HG02759 (cell line): ENCODE results near the gene TNS4.

Source experiments
- ATAC-seq: cut with Tn5 transposase; IDR thresholded peaks from one replicate; pipeline ENCODE4 v1.9.1; 2021; ENCODE audit warnings: mild to moderate bottlenecking, moderate library complexity; ENCODE audit not compliant: unreplicated experiment

TNS4 gene

DNA sequence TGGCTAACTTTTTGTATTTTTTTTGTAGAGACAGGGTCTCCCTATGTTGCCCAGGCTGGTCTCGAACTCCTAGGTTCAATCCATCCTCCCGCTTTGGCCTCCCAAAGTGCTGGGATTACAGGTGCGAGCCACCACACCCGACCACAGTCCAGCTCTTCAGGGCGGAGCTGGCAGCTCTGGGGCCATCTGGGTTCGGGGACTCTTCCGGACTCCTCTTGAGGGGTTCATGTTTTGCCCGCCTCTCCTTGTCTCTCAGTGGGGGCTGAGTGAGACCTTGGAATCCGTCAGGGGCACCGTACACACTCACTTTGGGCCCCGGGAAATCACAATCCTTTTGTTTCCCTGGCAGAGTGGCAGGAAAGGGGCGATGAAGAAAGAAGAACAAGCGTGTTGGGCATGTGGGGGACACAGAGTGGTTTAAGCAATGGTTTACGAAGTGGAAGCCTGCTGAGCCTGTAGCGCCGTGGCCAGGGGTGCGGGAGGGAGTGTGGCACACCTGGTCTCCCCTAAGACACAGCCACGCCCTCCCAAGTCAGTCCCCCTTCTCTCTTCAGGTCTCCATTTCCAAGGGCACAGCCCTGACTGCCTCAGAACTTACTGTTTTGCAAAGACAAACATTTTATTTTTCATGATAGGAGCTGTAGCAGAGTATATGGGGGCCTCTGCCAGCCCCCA is 26.1 kb downstream of the TNS4 start:
- ATAC-seq, result no peak

DNA sequence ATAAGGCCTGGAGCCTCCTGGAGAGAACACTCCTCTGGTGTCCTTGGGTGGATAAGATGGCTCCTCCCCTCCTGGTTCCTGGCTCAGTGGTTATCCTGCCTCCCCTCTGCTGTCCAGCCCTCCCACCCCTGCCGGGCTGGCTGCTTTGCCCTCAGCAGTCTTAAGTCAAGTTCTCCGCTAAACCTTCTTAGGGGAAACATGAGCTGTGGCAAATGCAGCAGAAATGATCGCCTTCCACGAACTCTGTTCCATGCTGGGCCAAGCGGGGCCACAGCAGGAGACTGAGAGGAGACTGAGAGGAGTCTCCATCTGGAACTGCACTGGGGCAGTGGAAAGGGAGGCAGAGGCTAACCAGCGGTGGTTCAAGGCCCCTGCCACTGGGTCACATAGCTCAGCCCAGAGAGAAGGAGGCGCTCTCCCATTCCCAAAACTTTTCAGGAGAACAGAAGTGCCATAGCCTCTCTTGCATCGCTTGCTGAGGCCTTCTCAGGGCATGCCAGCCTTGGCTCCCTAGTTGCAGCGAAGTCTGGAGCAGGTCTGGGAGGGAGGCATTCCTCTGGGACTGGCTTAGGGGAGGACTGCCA is 26.9 kb downstream of the TNS4 start:
- no peak for ATAC-seq

- ATAC-seq, result no peak
Measured at GRCh38 chr17:40473573-40474365, 27.7 kb downstream of the TNS4 start.

GRCh38 chr17:40472733-40473452 is 28.5 kb downstream of the TNS4 start:
- ATAC-seq, result no peak

DNA sequence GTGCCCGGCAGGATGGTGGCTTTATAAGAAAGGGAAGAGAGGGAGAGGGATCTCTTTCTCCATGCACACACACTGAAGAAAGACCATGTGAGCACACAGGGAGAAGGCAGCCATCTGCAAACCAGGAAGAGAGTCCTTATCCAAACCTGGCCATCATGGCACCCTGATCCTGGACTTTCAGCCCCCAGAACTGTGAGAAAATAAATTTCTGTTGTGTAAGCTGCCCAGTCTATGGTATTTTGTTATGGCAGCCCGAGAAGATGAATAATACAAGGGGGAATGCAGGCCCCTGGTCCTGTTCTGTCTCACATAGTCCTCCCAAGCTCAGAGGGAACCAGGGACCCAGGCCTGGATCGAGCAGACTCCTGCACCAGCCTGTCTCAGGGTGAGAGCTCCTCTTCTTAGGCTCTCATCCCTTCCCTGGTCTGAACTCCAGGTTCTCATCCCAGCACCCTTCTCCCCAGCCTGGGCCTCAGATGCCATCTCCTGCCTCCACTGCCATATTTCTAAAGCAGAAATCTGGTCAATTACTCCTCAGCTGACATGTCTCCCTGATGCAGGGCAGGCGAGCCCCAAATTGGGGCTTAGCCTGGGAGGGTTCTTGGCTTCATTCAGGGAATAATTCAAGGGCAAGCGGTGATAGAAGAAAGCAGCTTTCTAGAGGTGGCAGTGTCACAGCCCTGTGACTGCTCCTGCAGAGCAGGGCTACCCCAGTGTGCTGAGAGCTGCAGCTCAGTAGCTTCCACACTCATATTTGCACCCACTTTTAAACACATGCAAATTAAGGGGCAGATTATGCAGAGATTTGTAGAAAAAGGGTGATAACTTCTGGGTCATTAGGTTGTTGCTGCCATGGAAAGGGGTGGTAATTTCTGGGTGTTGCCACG is 29.3 kb downstream of the TNS4 start:
- ATAC-seq, result no peak

DNA sequence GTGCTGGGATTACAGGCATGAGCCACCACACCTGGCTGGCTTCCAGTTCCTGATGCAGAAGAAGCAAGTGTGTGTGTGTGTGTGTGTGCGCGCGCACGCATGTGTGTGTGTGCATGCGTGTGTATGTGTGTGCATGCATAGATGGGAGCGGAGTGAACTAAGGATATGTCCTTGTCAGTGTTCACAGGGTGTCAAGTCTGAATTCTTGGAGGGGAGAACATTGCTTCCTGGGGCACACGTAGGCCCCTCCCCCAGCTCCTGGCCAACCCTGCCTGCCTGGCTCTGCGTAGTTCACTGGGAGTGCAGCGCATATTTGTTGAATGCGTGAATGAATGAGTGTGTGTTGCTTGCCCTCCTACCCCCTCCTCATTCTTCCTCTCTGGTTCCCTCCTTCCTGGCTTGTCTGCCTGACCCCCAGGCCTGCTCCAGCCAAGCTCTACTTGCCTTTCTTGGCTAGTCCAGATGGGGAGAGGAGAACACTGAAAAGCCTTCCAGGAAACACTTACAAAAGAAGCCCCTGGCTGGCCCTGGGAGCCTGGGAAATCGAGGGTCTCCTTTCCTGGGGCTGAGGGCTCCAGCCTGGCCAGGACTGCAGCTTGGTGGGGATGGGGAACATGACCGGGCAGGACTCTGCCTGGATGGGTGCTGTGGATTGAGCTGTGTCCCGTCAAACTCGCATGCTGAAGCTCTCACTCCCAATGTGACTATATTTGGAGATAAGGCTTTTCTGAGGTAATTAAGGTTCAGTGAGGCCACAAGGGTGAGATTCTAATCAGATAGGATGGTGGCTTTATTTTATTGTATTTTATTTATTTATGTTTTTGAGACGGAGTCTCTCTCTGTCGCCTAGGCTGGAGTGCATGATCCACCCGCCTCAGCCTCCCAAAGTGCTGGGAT is 30.2 kb downstream of the TNS4 start:
- ATAC-seq, result no peak

GRCh38 chr17:40469805-40470675 is 31.4 kb downstream of the TNS4 start:
- ATAC-seq, result no peak

- ATAC-seq, result no peak
Measured at GRCh38 chr17:40468560-40468959, 32.9 kb downstream of the TNS4 start.

GRCh38 chr17:40467281-40467867 is 34.0 kb downstream of the TNS4 start:
- ATAC-seq, result no peak

DNA sequence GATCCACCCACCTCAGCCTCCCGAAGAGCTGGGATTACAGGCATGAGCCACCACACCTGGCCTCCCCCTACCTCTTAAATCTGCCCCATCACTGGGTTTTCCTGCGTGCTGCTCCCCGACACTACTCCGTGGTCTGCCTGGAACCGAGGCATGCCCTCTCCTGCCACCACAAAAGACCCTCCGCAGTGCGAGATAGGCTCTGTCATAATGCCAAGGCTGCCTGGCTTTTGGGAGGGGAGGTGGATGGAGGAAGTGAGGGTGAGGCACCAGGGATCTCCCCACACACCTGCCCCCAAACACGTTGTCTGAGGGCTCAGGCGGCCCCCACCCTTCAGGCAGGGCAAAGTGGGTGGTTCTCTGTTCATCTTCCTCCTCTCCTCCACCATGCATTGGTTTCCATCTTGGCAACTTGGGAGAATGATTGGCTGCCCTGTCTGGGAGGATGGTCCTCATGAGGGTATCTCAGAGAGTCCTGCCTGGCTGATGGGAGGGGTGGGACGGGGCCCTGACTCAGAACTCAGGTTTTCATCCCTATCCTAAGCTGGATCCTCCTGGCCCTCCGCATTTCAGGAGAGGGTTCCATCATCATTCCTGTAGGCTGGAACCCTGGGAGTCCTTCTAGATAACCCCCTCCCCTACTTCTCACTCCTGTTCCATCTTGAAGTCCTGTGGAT is 35.0 kb downstream of the TNS4 start:
- no peak for ATAC-seq

DNA sequence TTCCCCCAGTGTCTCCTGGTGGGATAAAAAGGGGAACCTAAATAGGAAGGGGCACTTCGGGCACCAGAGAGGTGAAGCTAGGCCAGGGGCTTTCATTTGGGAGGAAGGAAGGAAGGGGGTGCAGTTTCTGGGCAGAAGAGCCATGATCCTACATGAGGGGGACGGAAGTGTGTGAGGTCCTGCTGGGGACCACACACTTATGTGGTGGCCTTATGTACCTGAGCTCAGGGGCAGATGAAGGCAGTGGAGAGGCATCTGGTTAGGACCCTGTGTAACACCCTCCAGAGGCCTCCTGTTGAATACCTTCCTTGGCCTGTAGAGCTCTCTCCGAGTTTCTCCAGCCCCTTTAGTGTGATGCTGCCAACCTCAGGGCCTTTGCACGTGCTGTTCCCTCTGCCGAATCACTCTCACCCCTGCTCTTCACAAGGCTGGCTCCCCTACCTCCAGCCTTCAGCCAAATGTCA is 37.0 kb downstream of the TNS4 start:
- no peak for ATAC-seq

- no peak for ATAC-seq
Measured at GRCh38 chr17:40463122-40463550, 38.3 kb downstream of the TNS4 start.

- ATAC-seq, result no peak
Measured at GRCh38 chr17:40462343-40463121, 38.9 kb downstream of the TNS4 start.

GRCh38 chr17:40461732-40462342 is 39.6 kb downstream of the TNS4 start:
- no peak for ATAC-seq

DNA sequence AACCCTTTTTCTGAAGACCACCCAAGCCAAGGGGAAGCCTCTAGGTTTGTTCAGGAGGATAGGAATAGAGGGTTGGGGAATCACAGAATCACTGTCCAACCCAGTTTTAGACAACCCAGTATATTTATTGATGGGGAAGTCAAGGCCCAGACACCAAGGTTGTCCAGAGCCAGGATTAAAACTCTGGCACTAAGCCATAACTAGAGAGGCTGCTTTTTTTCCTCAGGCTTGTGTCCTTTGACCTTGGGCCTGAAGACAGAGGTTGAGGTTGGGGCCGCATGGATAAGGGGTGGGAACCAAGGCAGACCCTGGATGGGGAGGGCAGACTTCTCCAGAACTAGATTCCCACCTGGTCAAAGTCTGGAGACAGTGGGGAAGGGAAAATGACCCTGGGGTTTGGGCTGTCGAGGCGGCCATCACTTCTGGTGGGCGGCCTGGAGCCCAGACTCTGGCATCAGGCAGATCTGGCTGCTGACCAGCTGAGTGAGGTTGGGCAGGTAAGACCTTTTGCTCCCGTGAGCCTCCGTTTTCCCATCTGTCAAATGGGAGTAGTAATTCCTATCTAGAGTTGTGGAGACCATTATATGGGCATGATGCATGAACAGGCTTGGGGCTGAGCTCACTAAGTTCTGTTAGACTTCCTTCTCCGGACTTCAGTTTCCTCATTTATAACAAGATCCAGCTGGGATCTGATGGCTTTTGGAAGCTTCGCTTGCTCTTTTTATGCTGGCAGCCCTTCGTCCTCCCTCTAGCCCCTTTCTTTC is 40.3 kb downstream of the TNS4 start:
- no peak for ATAC-seq

DNA sequence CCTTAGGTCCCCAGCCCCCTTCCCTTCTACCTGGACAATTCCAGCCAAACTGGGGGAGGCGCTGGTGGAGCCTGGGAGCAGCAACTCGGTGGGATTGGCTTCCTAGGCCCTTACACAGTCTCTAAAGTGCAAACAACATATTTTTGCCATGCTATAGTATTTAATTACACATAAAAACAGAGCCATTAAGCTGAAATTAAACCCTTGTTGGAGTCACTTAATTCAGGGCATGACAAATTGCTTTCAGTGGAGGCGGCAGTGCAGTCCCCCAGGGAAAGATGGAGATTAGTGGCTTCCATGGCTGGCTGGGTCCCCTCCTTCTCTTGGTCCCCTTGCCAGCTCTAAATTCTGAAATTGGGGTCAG is 40.8 kb downstream of the TNS4 start:
- ATAC-seq, result no peak
